Mesodermal cell (in vitro differentiated cells): ENCODE data around the gene KANK4.
"Not testable (repeated sequence)": the region's sequence is repeated elsewhere in the genome, so short reads cannot be mapped to it uniquely, and the experiment has no call there.

Source experiments
- H3K27ac ChIP-seq: 2 replicates; pipeline ENCODE4 v1.7.0; 2013; ENCODE audit warnings: mild to moderate bottlenecking, low read depth, low read length, moderate library complexity; ENCODE audit not compliant: severe bottlenecking
- H3K36me3 ChIP-seq: 2 replicates; pipeline ENCODE4 v1.7.1; 2013; ENCODE audit warnings: mild to moderate bottlenecking, low read length, moderate library complexity; ENCODE audit not compliant: control insufficient read depth, insufficient read depth
- H3K4me1 ChIP-seq: one replicate; pipeline ENCODE4 v1.7.1; 2013; ENCODE audit warnings: mild to moderate bottlenecking, low read length; ENCODE audit not compliant: insufficient read depth, control insufficient read depth, poor library complexity, severe bottlenecking
- H3K4me3 ChIP-seq: 2 replicates; pipeline ENCODE4 v1.7.0; 2013; ENCODE audit warnings: low read length, control low read depth, mild to moderate bottlenecking; ENCODE audit not compliant: insufficient read depth, poor library complexity, severe bottlenecking; ENCODE audit errors: extremely low read depth
- H3K9me3 ChIP-seq: 2 replicates; pipeline ENCODE4 v1.7.1; 2013; ENCODE audit warnings: mild to moderate bottlenecking, low read length, moderate library complexity; ENCODE audit not compliant: control insufficient read depth
- WGBS, 2 experiments: methylation state at CpG; one replicate each; pipeline ENCODE4 v1.1.5; 2013; ENCODE audit warnings: missing lambda C conversion rate in 2 of 2; ENCODE audit not compliant: insufficient coverage in 2 of 2; 5-methylcytosine and 5-hydroxymethylcytosine counted together

Gene KANK4

DNA sequence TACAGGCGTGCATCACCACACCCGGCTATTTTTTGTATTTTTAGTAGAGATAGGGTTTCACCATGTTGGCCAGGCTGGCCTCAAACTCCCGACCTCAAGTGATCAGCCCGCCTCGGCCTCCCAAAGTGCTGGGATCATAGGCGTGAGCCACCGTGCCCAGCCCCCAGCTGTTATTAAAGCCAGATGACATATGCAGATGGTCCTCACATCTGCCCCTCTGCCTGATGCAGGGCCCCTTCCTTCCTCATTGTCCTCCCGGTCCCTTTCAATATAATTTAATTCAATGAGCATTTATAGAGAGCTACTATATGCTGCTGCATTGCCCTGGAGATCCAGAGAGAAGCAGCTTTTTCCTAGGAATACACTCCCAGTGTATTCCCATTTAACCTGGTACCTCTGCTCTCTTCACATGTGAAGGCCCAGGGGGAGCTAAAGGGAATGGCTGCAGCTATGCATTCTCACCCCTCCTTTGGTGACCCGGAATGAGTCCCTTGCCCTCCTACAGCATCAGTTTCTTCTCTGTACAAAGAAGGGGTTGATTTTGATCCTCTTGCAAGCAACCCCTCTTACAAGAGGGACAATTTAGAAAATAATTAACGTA lies 69.0 kb downstream of the KANK4 start:
- H3K9me3 ChIP-seq, result no peaks in the 10 kb centered on the region
- H3K36me3 ChIP-seq, result no peaks in the 10 kb centered on the region
- 92 to 97% methylated on average over 5 to 6 of the region's 10 CpGs for WGBS, 2 experiments

GRCh38 chr1:62247391-62248168 lies 71.7 kb downstream of the KANK4 start:
- no peaks in the 10 kb centered on the region for H3K4me1 ChIP-seq
- peaks cover 14% of the 10 kb centered on the region for H3K9me3 ChIP-seq
- WGBS, 2 experiments, result 59 to 70% methylated on average over 14 of the region's 14 CpGs
- H3K4me3 ChIP-seq, result no peak overlapping the region
- no peak overlapping the region for H3K27ac ChIP-seq
- no peaks in the 10 kb centered on the region for H3K36me3 ChIP-seq

More for the DNA sequence above, 69.0 kb downstream of the KANK4 start:
- H3K27ac ChIP-seq, result no peak overlapping the region
- H3K4me3 ChIP-seq, result no peak overlapping the region
- no peaks in the 10 kb centered on the region for H3K4me1 ChIP-seq

DNA sequence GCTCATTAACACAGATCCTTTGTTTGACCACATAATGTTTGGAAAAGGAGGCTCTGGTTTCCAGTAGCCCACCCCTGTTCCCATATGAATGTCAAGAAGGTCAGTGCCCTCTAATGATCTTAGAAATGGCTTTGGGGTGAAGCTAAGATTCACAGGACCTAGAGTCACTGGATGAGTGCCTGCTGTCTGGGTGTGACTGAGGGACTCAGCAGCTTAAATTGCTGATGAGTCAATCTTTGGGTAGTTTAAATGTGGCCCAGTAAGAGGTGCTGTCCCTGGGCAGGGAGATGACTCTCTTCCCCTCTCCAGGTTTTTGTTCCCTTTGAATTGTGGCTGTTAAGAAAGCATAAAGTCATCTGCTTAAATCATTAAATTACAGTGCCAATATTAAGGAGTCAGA lies 74.0 kb downstream of the KANK4 start:
- H3K36me3 ChIP-seq, result no peaks in the 10 kb centered on the region
- no peak overlapping the region for H3K4me3 ChIP-seq
- no peak overlapping the region for H3K27ac ChIP-seq
- H3K9me3 ChIP-seq, result peaks cover 14% of the 10 kb centered on the region
- H3K4me1 ChIP-seq, result no peaks in the 10 kb centered on the region

DNA sequence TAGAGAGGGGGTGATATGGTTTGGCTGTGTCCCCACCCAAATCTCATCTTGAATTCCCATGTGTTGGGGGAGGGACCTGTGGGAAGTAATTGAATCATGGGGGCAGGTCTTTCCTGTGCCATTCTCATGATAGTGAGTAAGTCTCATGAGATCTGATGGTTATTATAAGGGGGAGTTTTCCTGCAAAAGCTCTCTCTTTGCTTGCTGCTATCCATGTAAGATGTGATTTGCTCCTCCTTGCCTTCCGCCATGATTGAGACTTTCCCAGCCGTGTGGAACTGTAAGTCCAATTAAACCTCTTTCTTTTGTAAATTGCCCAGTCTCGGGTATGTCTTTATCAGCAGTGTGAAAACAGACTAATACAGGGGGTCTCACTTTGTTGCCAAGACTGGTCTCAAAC lies 74.9 kb downstream of the KANK4 start:
- whole genome bisulfite sequencing, 2 experiments, result 84 to 100% methylated on average over 3 of the region's 3 CpGs
- H3K36me3 ChIP-seq, H3K4me3 ChIP-seq, H3K4me1 ChIP-seq, H3K27ac ChIP-seq: not testable (repeated sequence)
- peaks cover 14% of the 10 kb centered on the region for H3K9me3 ChIP-seq

DNA sequence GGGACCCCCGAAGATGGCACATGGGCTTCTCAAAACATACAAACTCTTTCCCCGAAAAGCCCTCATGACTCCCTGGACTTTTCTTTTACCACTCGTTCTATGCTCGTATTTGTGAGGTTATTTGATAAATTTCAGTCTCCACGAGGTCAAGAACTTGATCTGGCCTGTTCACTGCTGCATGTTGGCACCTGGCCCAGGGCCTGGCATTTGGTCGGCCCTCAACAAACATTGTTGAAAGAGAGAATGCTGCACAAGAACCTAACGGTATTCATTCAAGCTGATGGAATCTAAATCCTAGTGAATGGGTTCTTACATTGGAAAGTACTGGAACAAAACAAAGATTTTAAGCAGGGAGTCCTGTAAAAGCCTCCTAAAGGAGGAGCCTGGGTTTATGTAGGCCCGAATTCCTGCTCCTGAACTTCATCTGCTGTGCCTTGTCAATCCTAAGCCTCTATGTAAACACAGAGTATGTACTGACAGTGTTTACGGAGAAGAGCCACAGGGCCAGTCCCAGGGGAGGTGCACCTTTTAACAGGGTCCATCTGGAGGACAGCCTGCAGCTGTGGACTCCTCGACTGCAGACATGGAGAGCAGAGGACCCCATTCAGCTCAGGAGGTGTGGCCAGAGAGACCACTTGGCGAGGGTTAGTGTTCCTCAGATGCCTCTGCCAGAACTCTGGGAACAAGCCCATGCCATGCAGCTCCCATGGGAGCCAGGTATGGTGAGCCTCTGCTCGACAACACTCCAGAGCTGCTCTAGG lies 77.7 kb downstream of the KANK4 start:
- Histone ChIP-seq H3K9me3 (peaks cover 14% of the 10 kb centered on the region), H3K4me1 (peaks cover 13% of the 10 kb centered on the region), H3K36me3 (no peaks in the 10 kb centered on the region), H3K4me3 (no peak overlapping the region), H3K27ac (no peak overlapping the region)
- 82 to 89% methylated on average over 7 to 10 of the region's 12 CpGs for WGBS, 2 experiments

- Histone ChIP-seq H3K27ac (no peak overlapping the region), H3K4me1 (peaks cover 13% of the 10 kb centered on the region), H3K36me3 (no peaks in the 10 kb centered on the region), H3K4me3 (no peak overlapping the region), H3K9me3 (peaks cover 14% of the 10 kb centered on the region)
- WGBS, 2 experiments, result 89 to 95% methylated on average over 7 to 9 of the region's 9 CpGs
These were observed 78.4 kb downstream of the KANK4 start for GRCh38 chr1:62240651-62241370.

DNA sequence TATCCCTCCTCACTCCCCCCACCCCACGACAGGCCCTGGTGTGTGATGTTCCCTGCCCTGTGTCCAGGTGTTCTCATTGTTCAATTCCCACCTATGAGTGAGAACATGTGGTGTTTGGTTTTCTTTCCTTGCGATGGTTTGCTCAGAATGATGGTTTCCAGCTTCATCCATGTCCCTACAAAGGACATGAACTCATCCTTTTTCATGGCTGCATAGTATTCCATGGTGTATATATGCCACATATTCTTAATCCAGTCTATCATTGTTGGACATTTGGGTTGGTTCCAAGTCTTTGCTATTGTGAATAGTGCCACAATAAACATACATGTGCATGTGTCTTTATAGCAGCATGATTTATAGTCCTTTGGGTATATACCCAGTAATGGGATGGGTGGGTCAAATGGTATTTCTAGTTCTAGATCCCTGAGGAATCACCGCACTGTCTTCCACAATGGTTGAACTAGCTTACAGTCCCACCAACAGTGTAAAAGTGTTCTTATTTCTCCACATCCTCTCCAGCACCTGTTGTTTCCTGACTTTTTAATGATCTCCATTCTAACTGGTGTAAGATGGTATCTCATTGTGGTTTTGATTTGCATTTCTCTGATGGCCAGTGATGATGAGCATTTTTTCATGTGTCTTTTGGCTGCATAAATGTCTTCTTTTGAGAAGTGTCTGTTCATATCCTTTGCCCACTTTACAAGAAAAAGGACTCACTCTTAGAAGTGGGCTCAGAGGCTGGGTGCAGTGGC lies 79.4 kb downstream of the KANK4 start:
- H3K4me1 ChIP-seq, result peaks cover 15% of the 10 kb centered on the region
- H3K27ac ChIP-seq, H3K4me3 ChIP-seq, H3K36me3 ChIP-seq: not testable (repeated sequence)
- peaks cover 13% of the 10 kb centered on the region for H3K9me3 ChIP-seq
- no CpG with 5 or more reads among the region's 3 CpGs for WGBS, 2 experiments

DNA sequence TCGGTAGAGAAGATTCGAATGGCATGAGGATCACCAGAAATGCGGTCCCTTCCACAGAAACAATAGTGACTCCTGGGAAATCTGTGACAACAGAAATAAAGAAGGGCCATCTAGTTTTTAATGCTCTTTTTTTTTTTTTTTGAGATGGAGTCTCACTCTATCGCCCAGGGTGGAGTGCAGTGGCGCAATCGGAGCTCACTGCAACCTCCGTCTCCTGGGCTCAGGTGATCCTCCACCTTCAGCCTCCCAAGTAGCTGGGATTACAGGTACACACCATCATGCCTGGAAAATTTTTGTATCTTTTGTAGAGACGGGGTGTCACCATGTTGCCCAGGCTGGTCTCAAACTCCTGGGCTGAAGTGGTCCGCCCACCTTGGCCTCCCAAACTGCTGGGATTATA lies 80.7 kb downstream of the KANK4 start:
- H3K27ac ChIP-seq, result no peak overlapping the region
- no peak overlapping the region for H3K4me3 ChIP-seq
- no peaks in the 10 kb centered on the region for H3K36me3 ChIP-seq
- H3K4me1 ChIP-seq, result peaks cover 18% of the 10 kb centered on the region
- WGBS, 2 experiments, result 71 to 88% methylated on average over 2 to 8 of the region's 9 CpGs
- peaks cover under 1% of the 10 kb centered on the region for H3K9me3 ChIP-seq

DNA sequence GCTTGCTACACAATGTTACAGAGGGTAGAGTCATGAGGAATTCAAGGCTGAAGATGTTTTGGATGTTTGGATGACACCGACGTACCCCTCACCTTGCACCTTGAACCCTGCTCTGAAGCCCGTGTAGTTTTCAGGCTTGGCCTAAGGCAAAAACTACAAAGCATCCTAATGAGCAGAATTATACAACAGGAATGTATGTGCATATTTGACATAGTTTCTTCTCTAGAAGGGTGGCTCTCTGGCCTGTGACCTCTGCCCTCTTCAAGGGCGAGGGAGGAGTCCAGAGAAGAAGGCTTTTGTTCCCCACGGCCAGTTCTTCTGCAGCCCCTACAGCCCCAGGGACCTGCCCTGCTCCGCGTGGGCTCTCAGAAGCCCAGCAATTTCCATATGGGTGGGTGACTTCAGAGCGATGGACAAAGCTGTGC lies 81.3 kb downstream of the KANK4 start:
- WGBS, 2 experiments, result 40 to 53% methylated on average over 3 to 5 of the region's 8 CpGs
- Histone ChIP-seq H3K27ac (no peak overlapping the region), H3K36me3 (no peaks in the 10 kb centered on the region), H3K4me3 (no peak overlapping the region), H3K9me3 (no peaks in the 10 kb centered on the region), H3K4me1 (peaks cover 18% of the 10 kb centered on the region)

- Histone ChIP-seq H3K4me1 (peaks cover 18% of the 10 kb centered on the region), H3K27ac (no peak overlapping the region), H3K4me3 (no peak overlapping the region), H3K9me3 (no peaks in the 10 kb centered on the region), H3K36me3 (no peaks in the 10 kb centered on the region)
- 67 to 79% methylated on average over 2 to 3 of the region's 4 CpGs for WGBS, 2 experiments
These were observed 81.9 kb downstream of the KANK4 start for GRCh38 chr1:62237361-62237760.
